Measurements from ENCODE around the gene ZNF764. TPM values are rescaled to one million over a fixed set of nuclear protein-coding genes. Genes with fewer than 3 reads are reported as not detected.

ZNF764 gene
- total RNA-seq, 1 experiment from 2014 or later: 8.3 TPM

- H3K9me3 Mint-ChIP-seq (ENCODE audit: unreplicated experiment): no peaks in the 10 kb centered on the region
- CTCF ChIA-PET: interaction anchor here (0.5 to 3.2 kb wide), 4 partner anchors 36 to 176 kb away, joined by 3 to 15 read pairs (median 4); partner anchors contain the start of gene ZNF48
- peak overlapping the region; percentile 75 for H3K4me3 Mint-ChIP-seq (ENCODE audit: unreplicated experiment)
- POLR2A ChIA-PET: interaction anchor here (0.6 to 3.2 kb wide), 13 partner anchors 13 to 175 kb away, joined by 3 to 45 read pairs (median 6); partner anchors contain the start of genes DCTPP1, ZNF48, ZNF689 and ZNF747
- H3K27ac Mint-ChIP-seq (ENCODE audit: low read depth, unreplicated experiment): peak overlapping the region; percentile 76
- H3K27me3 Mint-ChIP-seq (ENCODE audit: insufficient read depth, unreplicated experiment): no peaks in the 10 kb centered on the region
- no TSS peak for BruUV-seq (replicated peaks)
- DNase-seq (ENCODE audit: unreplicated experiment): no peak
- intact Hi-C loops (cut with micrococcal nuclease): loop anchor here (1.0 to 5.0 kb wide), 2 partner anchors 36 to 44 kb away; partner anchors contain the start of gene ZNF768
- peaks cover 25% of the 10 kb centered on the region for H3K4me1 Mint-ChIP-seq (ENCODE audit: insufficient read depth, unreplicated experiment)
- TF ChIP-seq, protein P1, sequence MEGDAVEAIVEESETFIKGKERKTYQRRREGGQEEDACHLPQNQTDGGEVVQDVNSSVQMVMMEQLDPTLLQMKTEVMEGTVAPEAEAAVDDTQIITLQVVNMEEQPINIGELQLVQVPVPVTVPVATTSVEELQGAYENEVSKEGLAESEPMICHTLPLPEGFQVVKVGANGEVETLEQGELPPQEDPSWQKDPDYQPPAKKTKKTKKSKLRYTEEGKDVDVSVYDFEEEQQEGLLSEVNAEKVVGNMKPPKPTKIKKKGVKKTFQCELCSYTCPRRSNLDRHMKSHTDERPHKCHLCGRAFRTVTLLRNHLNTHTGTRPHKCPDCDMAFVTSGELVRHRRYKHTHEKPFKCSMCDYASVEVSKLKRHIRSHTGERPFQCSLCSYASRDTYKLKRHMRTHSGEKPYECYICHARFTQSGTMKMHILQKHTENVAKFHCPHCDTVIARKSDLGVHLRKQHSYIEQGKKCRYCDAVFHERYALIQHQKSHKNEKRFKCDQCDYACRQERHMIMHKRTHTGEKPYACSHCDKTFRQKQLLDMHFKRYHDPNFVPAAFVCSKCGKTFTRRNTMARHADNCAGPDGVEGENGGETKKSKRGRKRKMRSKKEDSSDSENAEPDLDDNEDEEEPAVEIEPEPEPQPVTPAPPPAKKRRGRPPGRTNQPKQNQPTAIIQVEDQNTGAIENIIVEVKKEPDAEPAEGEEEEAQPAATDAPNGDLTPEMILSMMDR (IDR thresholded peaks at IDR 0.05; ENCODE audit: unreplicated experiment): no peak
- H3K36me3 Mint-ChIP-seq (ENCODE audit: insufficient read depth, unreplicated experiment): peaks cover 16% of the 10 kb centered on the region
These were observed 12.7 kb upstream of the ZNF764 start for GRCh38 chr16:30570636-30571444.

- intact Hi-C loops (cut with micrococcal nuclease): loop anchor here (5.0 kb wide), 1 partner anchor 43 kb away; the partner anchor contains the start of gene ZNF768
- TF ChIP-seq, protein P1 (IDR thresholded peaks at IDR 0.05; ENCODE audit: unreplicated experiment): no peak
- no peak for DNase-seq (ENCODE audit: unreplicated experiment)
- Mint-ChIP-seq H3K9me3 (ENCODE audit: unreplicated experiment) (no peaks in the 10 kb centered on the region), H3K4me3 (ENCODE audit: unreplicated experiment) (peak overlapping the region; percentile 75), H3K27ac (ENCODE audit: low read depth, unreplicated experiment) (peak overlapping the region; percentile 95), H3K27me3 (ENCODE audit: insufficient read depth, unreplicated experiment) (no peaks in the 10 kb centered on the region), H3K4me1 (ENCODE audit: insufficient read depth, unreplicated experiment) (peaks cover 25% of the 10 kb centered on the region), H3K36me3 (ENCODE audit: insufficient read depth, unreplicated experiment) (peaks cover 15% of the 10 kb centered on the region)
- POLR2A ChIA-PET: interaction anchor here (2.4 to 3.2 kb wide), 4 partner anchors 12 to 40 kb away, joined by 10 to 45 read pairs (median 32); partner anchors contain the start of genes ZNF689, ZNF747, ZNF764 and ZNF785
- CTCF ChIA-PET: interaction anchor here (0.6 to 3.2 kb wide), 3 partner anchors 35 to 59 kb away, joined by 3 to 15 read pairs (median 5); no protein-coding TSS in a partner anchor
- BruUV-seq (replicated peaks): no TSS peak
These were observed 11.8 kb upstream of the ZNF764 start for GRCh38 chr16:30569746-30570635.

DNA sequence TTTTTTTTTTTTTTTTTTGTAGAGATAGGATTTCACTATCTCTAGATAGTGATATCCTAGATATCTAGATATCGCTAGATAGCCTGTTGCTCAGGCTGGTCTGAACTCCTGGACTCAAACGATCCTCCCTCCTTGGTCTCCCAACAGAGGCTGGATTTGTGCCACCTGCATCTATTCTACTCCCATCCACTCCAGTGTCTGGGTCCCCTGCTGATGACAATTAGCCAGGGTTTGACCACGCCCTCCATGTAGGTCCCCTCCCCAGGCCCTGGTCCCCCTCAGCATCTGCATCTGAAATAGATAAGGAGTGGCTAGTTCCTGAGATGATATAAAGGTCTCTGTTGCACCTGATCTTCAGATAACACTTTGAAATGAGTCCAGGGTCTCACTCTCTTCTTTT is 11.1 kb upstream of the ZNF764 start:
- ChIA-PET CTCF (interaction anchor here (0.6 kb wide), 2 partner anchors 14 to 120 kb away, joined by 3 to 6 read pairs; no protein-coding TSS in a partner anchor), POLR2A (interaction anchor here (1.2 to 4.3 kb wide), 4 partner anchors 11 to 51 kb away, joined by 3 to 34 read pairs (median 6); partner anchors contain the start of genes ZNF747 and ZNF764)
- H3K4me1 Mint-ChIP-seq (ENCODE audit: insufficient read depth, unreplicated experiment): peaks cover 25% of the 10 kb centered on the region
- intact Hi-C loops (cut with micrococcal nuclease): no loop called here
- no peak for DNase-seq (ENCODE audit: unreplicated experiment)
- BruUV-seq (replicated peaks): no TSS peak
- peaks cover 9% of the 10 kb centered on the region for H3K36me3 Mint-ChIP-seq (ENCODE audit: insufficient read depth, unreplicated experiment)
- TF ChIP-seq, protein P1 (IDR thresholded peaks at IDR 0.05; ENCODE audit: unreplicated experiment): no peak
- H3K9me3 Mint-ChIP-seq (ENCODE audit: unreplicated experiment): no peaks in the 10 kb centered on the region
- H3K27me3 Mint-ChIP-seq (ENCODE audit: insufficient read depth, unreplicated experiment): no peaks in the 10 kb centered on the region
- no peak overlapping the region for H3K4me3 Mint-ChIP-seq (ENCODE audit: unreplicated experiment)
- H3K27ac Mint-ChIP-seq (ENCODE audit: low read depth, unreplicated experiment): peak overlapping the region; percentile 95
